ENCODE measurements around the gene KIAA1671.

- TF ChIP-seq EP300 (IDR thresholded peaks at IDR 0.05) (no peak), POLR2AphosphoS5 (IDR thresholded peaks at IDR 0.05) (no peak)
- TF ChIP-seq, protein P1, sequence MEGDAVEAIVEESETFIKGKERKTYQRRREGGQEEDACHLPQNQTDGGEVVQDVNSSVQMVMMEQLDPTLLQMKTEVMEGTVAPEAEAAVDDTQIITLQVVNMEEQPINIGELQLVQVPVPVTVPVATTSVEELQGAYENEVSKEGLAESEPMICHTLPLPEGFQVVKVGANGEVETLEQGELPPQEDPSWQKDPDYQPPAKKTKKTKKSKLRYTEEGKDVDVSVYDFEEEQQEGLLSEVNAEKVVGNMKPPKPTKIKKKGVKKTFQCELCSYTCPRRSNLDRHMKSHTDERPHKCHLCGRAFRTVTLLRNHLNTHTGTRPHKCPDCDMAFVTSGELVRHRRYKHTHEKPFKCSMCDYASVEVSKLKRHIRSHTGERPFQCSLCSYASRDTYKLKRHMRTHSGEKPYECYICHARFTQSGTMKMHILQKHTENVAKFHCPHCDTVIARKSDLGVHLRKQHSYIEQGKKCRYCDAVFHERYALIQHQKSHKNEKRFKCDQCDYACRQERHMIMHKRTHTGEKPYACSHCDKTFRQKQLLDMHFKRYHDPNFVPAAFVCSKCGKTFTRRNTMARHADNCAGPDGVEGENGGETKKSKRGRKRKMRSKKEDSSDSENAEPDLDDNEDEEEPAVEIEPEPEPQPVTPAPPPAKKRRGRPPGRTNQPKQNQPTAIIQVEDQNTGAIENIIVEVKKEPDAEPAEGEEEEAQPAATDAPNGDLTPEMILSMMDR (IDR thresholded peaks at IDR 0.05): no peak
Observed at GRCh38 chr22:25067851-25068421, 115.4 kb downstream of the KIAA1671 start.

Measured in gastroesophageal sphincter (tissue), 3 donors.